ENCODE results near the gene OR6S1.
"Not testable (repeated sequence)": the region's sequence is repeated elsewhere in the genome, so short reads cannot be mapped to it uniquely, and the experiment has no call there.

The OR6S1 gene

DNA sequence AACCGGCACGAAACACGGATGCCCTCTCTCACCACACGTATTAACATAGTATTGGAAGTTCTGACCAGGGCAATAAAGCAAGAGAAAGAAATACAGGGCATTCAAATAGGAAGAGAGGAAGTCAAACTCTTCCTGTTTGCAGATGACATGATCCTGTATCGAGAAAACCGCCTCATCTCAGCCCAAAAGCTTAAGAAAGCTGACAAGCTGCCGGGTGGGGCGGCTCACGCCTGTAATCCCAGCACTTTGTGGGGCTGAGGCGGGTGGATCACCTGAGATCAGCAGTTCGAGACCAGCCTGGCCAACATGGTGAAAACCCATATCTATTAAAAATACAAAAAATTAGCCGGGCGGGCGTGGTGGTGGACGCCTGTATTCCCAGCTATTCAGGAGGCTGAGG, 17.7 kb downstream of the OR6S1 start:
- DNase-seq (ENCODE audit: low read depth in 2 of 2), result peak in 1 of 2 donors; percentile 6
- H3K4me3 ChIP-seq (replicated peaks in 1 of 2; ENCODE audit: low read depth in 2 of 2, low read length in 2 of 2), result no peak overlapping the region

DNA sequence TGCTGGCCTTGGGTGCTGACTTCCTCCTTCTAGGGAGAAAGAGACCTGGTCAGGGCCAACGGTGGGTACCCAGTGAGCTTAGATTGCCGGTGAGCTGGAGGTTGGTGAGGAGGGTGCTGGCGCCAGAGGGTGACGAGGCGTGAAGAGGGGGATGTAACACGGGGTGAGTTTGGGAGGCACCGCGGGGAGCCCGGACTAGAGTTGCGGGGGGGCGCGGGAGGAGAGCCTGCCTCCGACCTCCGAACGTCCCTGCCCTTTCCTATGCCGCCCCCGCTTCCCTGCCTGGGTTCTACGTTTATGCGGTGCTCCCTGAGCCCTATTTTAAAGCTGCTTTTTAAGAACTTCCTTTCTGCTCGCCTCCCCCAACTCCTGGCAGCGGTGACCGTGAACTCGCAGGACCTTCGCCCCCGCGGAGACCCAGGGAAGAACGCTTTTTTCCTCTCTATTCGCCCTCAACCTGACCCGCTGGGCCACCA, 18.6 kb downstream of the OR6S1 start:
- no peak for DNase-seq (ENCODE audit: low read depth in 2 of 2)
- H3K4me3 ChIP-seq (replicated peaks in 1 of 2; ENCODE audit: low read depth in 2 of 2, low read length in 2 of 2), result no peak overlapping the region
- TF ChIP-seq, protein P1, sequence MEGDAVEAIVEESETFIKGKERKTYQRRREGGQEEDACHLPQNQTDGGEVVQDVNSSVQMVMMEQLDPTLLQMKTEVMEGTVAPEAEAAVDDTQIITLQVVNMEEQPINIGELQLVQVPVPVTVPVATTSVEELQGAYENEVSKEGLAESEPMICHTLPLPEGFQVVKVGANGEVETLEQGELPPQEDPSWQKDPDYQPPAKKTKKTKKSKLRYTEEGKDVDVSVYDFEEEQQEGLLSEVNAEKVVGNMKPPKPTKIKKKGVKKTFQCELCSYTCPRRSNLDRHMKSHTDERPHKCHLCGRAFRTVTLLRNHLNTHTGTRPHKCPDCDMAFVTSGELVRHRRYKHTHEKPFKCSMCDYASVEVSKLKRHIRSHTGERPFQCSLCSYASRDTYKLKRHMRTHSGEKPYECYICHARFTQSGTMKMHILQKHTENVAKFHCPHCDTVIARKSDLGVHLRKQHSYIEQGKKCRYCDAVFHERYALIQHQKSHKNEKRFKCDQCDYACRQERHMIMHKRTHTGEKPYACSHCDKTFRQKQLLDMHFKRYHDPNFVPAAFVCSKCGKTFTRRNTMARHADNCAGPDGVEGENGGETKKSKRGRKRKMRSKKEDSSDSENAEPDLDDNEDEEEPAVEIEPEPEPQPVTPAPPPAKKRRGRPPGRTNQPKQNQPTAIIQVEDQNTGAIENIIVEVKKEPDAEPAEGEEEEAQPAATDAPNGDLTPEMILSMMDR (IDR thresholded peaks at IDR 0.05; ENCODE audit: low read depth, low read length), result no peak

More for the DNA sequence above, 17.7 kb downstream of the OR6S1 start:
- TF ChIP-seq, protein P1 (IDR thresholded peaks at IDR 0.05; ENCODE audit: low read depth, low read length), result no peak

DNA sequence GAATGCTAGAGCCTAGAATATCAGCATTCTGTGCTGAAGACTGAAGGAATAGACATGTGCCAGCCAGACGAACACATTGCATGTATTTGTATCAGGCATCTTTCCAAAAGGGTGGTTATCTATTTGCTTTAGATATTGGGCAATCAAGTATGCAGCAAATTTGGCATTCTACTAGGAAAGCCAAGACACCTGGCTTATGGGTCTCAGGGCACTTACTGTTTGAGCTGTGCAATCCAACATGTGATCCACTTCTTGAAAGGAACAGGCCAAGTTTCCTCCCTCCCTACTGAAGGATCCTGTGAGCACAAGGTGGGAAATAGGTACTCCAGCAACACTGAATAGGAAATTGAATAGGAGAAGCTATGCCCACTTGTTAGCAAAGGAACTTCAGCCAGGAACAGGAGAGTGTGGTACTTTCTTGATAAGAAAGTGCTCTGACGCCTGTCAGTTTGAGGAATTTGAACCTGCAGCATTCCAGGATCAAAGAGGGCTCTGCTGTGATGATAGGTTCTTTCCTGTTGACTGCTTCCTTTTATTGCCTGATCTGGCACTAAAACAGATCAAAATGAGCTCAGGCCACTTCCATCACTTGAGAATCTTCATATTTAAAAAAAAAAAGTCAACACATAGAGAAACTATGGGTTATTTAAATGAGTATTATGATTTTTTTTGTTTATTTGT, 20.6 kb downstream of the OR6S1 start:
- no peak for DNase-seq (ENCODE audit: low read depth in 2 of 2)

DNA sequence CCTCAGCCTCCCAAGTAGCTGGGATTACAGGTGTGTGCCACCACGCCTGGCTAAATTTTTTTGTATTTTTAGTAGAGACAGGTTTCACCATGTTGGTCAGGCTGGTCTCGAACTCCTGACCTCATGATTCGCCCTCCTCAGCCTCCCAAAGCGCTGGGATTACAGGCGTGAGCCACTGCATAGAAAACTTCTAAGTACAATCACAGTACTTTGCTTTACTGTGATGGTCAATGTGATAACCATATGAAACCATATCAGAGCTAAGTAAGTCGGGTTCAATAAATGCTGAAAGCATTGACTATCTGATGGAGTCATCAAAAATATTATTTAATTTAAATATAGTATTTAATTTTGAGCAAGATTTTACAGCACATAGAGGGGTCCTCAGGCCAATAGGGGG, 21.8 kb downstream of the OR6S1 start:
- H3K4me3 ChIP-seq (replicated peaks in 1 of 2; ENCODE audit: low read depth in 2 of 2, low read length in 2 of 2); DNase-seq (ENCODE audit: low read depth in 2 of 2): not testable (repeated sequence)

More for the DNA sequence above, 20.6 kb downstream of the OR6S1 start:
- H3K4me3 ChIP-seq (replicated peaks in 1 of 2; ENCODE audit: low read depth in 2 of 2, low read length in 2 of 2), result no peak overlapping the region
- TF ChIP-seq, protein P1 (IDR thresholded peaks at IDR 0.05; ENCODE audit: low read depth, low read length), result no peak

DNA sequence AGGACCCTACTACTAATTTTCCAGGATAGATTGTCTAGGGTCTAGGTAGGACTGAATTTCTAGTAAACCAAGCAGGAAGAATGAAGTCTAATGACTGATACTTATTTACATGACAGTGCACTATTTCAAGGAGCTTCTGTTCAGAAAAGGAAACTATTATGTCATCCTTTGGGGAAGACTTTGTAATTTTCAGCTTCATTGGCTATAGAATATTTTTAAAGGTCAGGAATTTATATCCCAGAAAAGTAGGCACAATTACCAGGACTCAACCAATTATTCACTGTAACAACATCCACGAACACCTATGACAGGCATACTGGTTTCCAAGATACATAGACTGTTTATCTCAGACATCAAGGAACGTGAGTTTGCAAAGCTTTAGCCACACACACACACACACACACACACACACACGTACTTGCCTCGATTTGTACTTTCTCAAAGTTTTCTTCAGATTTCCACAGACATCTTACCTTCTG, 23.2 kb downstream of the OR6S1 start:
- H3K4me3 ChIP-seq (replicated peaks in 1 of 2; ENCODE audit: low read depth in 2 of 2, low read length in 2 of 2), result no peak overlapping the region
- TF ChIP-seq, protein P1 (IDR thresholded peaks at IDR 0.05; ENCODE audit: low read depth, low read length), result no peak
- DNase-seq (ENCODE audit: low read depth in 2 of 2), result no peak

DNA sequence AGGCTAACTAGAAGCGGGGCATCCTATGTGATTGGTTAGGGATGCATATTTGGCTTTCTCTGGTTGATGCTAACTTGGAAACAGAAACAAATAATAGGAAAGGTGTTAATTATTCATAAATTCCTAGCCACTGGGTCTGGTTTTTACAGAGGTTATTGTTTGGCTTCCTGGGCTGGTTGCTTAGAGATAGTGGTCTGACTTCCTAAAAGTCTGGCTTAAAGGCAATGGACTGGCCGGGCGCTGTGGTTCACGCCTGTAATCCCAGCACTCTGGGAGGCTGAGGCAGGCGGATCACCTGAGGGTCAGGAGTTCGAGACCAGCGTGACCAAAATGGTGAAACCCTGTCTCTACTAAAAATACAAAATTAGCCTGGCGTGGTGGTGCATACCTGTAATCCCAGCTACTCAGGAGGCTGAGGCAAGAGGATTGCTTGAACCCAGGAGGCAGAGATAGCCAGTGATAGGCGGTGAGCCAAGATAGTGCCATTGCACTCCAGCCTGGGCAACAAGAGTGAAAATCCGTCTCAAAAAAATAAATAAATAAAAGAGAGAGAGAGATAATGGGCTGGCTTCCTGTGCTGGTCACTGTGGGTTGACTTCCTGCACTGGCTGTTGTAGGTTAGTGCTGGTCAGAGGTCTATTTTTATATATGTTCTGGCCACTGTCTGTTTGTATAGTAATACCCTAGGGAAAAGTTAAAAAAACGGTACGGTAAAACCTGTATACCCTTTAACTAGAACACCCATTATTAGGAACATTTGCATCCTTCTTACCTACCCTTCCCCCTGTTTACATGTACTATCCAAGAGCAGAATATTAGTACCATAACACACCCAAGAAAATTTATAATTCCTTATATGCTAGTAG, 24.1 kb downstream of the OR6S1 start:
- no peak overlapping the region for H3K4me3 ChIP-seq (replicated peaks in 1 of 2; ENCODE audit: low read depth in 2 of 2, low read length in 2 of 2)
- TF ChIP-seq, protein P1 (IDR thresholded peaks at IDR 0.05; ENCODE audit: low read depth, low read length), result no peak
- DNase-seq (ENCODE audit: low read depth in 2 of 2), result no peak

DNA sequence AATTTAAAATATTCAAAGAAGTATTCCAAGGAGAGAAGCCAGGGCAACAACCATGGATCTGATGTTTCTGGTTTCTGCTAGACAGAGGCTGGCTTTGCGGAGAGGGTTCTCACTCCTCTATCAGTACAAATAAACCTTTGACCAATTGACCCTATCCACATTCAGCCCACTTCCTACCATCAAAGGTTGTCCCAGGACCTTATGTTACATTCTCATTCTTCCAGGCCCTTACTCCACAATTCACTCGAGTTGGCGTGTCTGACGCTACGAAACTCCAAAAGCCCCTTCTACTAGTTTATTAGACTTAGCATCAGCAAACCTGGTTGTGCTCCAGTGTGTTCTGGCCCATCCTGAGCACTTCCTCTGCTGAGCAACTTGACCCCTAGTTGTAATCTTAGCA, 25.5 kb downstream of the OR6S1 start:
- no peak for DNase-seq (ENCODE audit: low read depth in 2 of 2)
- TF ChIP-seq, protein P1 (IDR thresholded peaks at IDR 0.05; ENCODE audit: low read depth, low read length), result no peak
- no peak overlapping the region for H3K4me3 ChIP-seq (replicated peaks in 1 of 2; ENCODE audit: low read depth in 2 of 2, low read length in 2 of 2)

Data from cardiac fibroblast (primary cell).